IMR-90 (cell line): ENCODE measurements around the gene LRCH4. TPM values are rescaled to one million over a fixed set of nuclear protein-coding genes. Genes with fewer than 3 reads are reported as not detected.

Source experiments
- ATAC-seq: fragments of 200-7000 bp; cut with Tn5 transposase; 2 replicates; pipeline ENCODE4 v1.9.1; 2020; ENCODE audit warnings: low read depth, mild to moderate bottlenecking, moderate library complexity
- BruUV-seq: library from RNA; stranded (reverse); fragments of 400-500 nt; replicated peaks from 2 replicates; lab custom pipeline; 2021; lab: Mats Ljungman, UMichigan
- CTCF ChIA-PET: fragments of 300-600 bp; formaldehyde crosslinking; extraction: SDS; loops from one replicate; lab custom pipeline; 2021; ENCODE audit warnings: antibody characterized with exemption; lab: Yijun Ruan, JAX
- POLR2A ChIA-PET: fragments of 300-600 bp; sonication (Branson Sonifier 250); formaldehyde crosslinking; loops from one replicate; lab custom pipeline; 2022; ENCODE audit warnings: antibody characterized with exemption; ENCODE audit not compliant: unreplicated experiment; lab: Charles Lee
- DNase-seq: peaks from one replicate; pipeline ENCODE4 v3.0.0; 2013
- H2AFZ ChIP-seq: replicated peaks from 2 replicates; pipeline ENCODE3; 2013; ENCODE audit warnings: low read length, mild to moderate bottlenecking; ENCODE audit not compliant: poor library complexity
- H2AK5ac ChIP-seq: 2 replicates; pipeline ENCODE4 v1.6.1; 2013; ENCODE audit warnings: low read depth, low read length, inconsistent platforms
- H2AK9ac ChIP-seq: replicated peaks from 2 replicates; pipeline ENCODE3; 2013; ENCODE audit warnings: mild to moderate bottlenecking, low read depth, low read length, moderate library complexity; ENCODE audit not compliant: poor library complexity
- H2BK120ac ChIP-seq: 2 replicates; pipeline ENCODE4 v1.6.1; 2013; ENCODE audit warnings: low read depth, low read length, inconsistent platforms
- H2BK15ac ChIP-seq: 3 replicates; pipeline ENCODE4 v1.6.1; 2013; ENCODE audit warnings: low read depth, low read length, inconsistent platforms
- H2BK20ac ChIP-seq: 2 replicates; pipeline ENCODE4 v1.6.1; 2013; ENCODE audit warnings: low read depth, mild to moderate bottlenecking, inconsistent platforms, low read length, moderate library complexity
- H2BK5ac ChIP-seq: 2 replicates; pipeline ENCODE4 v1.6.1; 2013; ENCODE audit warnings: mild to moderate bottlenecking, low read depth, low read length, inconsistent platforms; ENCODE audit not compliant: poor library complexity, severe bottlenecking
- H3K14ac ChIP-seq: replicated peaks from 2 replicates; pipeline ENCODE4 v1.6.1; 2013; ENCODE audit warnings: low read depth, low read length, inconsistent platforms
- H3K18ac ChIP-seq: 2 replicates; pipeline ENCODE4 v1.6.1; 2013; ENCODE audit warnings: low read depth, low read length, control low read depth
- H3K23ac ChIP-seq: 2 replicates; pipeline ENCODE4 v1.6.1; 2013; ENCODE audit warnings: low read depth, low read length, inconsistent platforms
- H3K27ac ChIP-seq: 2 replicates; pipeline ENCODE4 v1.5.1; 2013; ENCODE audit warnings: mild to moderate bottlenecking, control low read depth, low read length; ENCODE audit not compliant: insufficient read depth
- H3K27me3 ChIP-seq: 2 replicates; pipeline ENCODE4 v1.6.1; 2013; ENCODE audit warnings: low read length; ENCODE audit not compliant: control insufficient read depth, insufficient read depth
- H3K36me3 ChIP-seq: 2 replicates; pipeline ENCODE4 v1.6.1; 2013; ENCODE audit warnings: low read length, mixed read lengths; ENCODE audit not compliant: control insufficient read depth, insufficient read depth
- H3K4ac ChIP-seq: 2 replicates; pipeline ENCODE4 v1.6.1; 2013; ENCODE audit warnings: low read depth, low read length, inconsistent platforms
- H3K4me1 ChIP-seq: 2 replicates; pipeline ENCODE4 v1.6.1; 2013; ENCODE audit warnings: low read length, mixed read lengths; ENCODE audit not compliant: control insufficient read depth, insufficient read depth
- H3K4me2 ChIP-seq: 2 replicates; pipeline ENCODE4 v1.6.1; 2013; ENCODE audit warnings: low read depth, mild to moderate bottlenecking, control low read depth, low read length, moderate library complexity
- H3K4me3 ChIP-seq: 2 replicates; pipeline ENCODE4 v1.5.1; 2013; ENCODE audit warnings: low read depth, mild to moderate bottlenecking, control low read depth, low read length, moderate library complexity; ENCODE audit not compliant: insufficient read depth
- H3K56ac ChIP-seq: 2 replicates; pipeline ENCODE4 v1.6.1; 2013; ENCODE audit warnings: low read length, inconsistent platforms; ENCODE audit not compliant: insufficient read depth; ENCODE audit errors: extremely low read depth
- H3K79me1 ChIP-seq, 2 experiments: 2 replicates each; pipeline ENCODE4 v1.6.1; 2013; ENCODE audit warnings: low read length in 2 of 2, inconsistent platforms in 1 of 2, low read depth in 1 of 2
- H3K9ac ChIP-seq: 2 replicates; pipeline ENCODE4 v1.6.1; 2013; ENCODE audit warnings: low read depth, low read length, control low read depth
- H3K9me1 ChIP-seq: 2 replicates; pipeline ENCODE4 v1.6.1; 2013; ENCODE audit warnings: low read length, inconsistent platforms; ENCODE audit not compliant: insufficient read depth
- H3K9me3 ChIP-seq: 2 replicates; pipeline ENCODE4 v1.6.1; 2013; ENCODE audit warnings: low read length; ENCODE audit not compliant: control insufficient read depth, insufficient read depth
- H4K20me1 ChIP-seq: 2 replicates; pipeline ENCODE4 v1.6.1; 2013; ENCODE audit warnings: low read length, inconsistent platforms; ENCODE audit not compliant: insufficient read depth
- H4K5ac ChIP-seq: 2 replicates; pipeline ENCODE4 v1.6.1; 2013; ENCODE audit warnings: mild to moderate bottlenecking, low read depth, low read length, control low read depth
- H4K8ac ChIP-seq, 2 experiments: 2 replicates each; pipeline ENCODE4 v1.6.1; 2013; ENCODE audit warnings: low read depth in 2 of 2, low read length in 2 of 2, control low read depth in 1 of 2, inconsistent platforms in 1 of 2
- H4K91ac ChIP-seq: 2 replicates; pipeline ENCODE4 v1.6.1; 2013; ENCODE audit warnings: low read depth, low read length, inconsistent platforms; ENCODE audit not compliant: insufficient read depth
- MAFK ChIP-seq: IDR thresholded peaks from 2 replicates; pipeline ENCODE4 v1.6.1; 2012; ENCODE audit warnings: low read depth, low read length, improper control_type of control experiment
- POLR2A ChIP-seq: IDR thresholded peaks from 2 replicates; pipeline ENCODE4 v1.6.1; 2012; ENCODE audit warnings: mild to moderate bottlenecking, low read depth, low read length
- RAD21 ChIP-seq: IDR thresholded peaks from 2 replicates; pipeline ENCODE4 v1.6.1; 2012; ENCODE audit warnings: low read length, improper control_type of control experiment
- RCOR1 ChIP-seq: IDR thresholded peaks from 2 replicates; pipeline ENCODE4 v1.6.1; 2012; ENCODE audit warnings: mild to moderate bottlenecking, low read length, improper control_type of control experiment; ENCODE audit not compliant: insufficient replicate concordance
- RFX5 ChIP-seq: IDR thresholded peaks from 2 replicates; pipeline ENCODE4 v1.8.0; 2012; ENCODE audit warnings: low read depth, mild to moderate bottlenecking, low read length, moderate library complexity
- WGBS, 2 experiments: methylation state at CpG; one replicate each; pipeline versions ENCODE4 v1.1.5 to v1.1.7; 2013; ENCODE audit warnings: missing lambda C conversion rate in 2 of 2; ENCODE audit not compliant: insufficient read length in 1 of 2; ENCODE audit errors: extremely low coverage in 2 of 2; 5-methylcytosine and 5-hydroxymethylcytosine counted together
- dilution Hi-C: fragments of 300-500 bp; cut with HindIII; formaldehyde crosslinking; loops from one replicate; pipeline ENCODE4 v1.14.3; 2018; ENCODE audit warnings: low sequenced_read_pairs; ENCODE audit not compliant: unreplicated experiment
- in situ Hi-C: fragments of 300-500 bp; cut with MboI; formaldehyde crosslinking; loops from 3 replicates; pipeline ENCODE4 v1.14.3; 2019; ENCODE audit warnings: low sequenced_read_pairs, inconsistent platforms, mixed read lengths
- intact Hi-C: fragments of 100-400 bp; cut with micrococcal nuclease; formaldehyde crosslinking; loops from 2 replicates; pipeline ENCODE4 v1.10.0; 2022
- polyA plus RNA-seq, 3 experiments: library from polyadenylated mRNA; depleted of rRNA; stranded (reverse); fragments of >200 nt; gene quantifications; 2 replicates each; pipeline ENCODE4 v1.2.3, GENCODE V29; 2012; ENCODE audit warnings: low replicate concordance in 1 of 3
- total RNA-seq: library from RNA; depleted of rRNA; stranded (reverse); fragments of >200 nt; gene quantifications from 2 replicates; pipeline ENCODE4 v1.2.3, GENCODE V29; 2012
- TF ChIP-seq, protein P1 (sequence below): fragments of 150-350 bp; IDR thresholded peaks from 2 replicates; pipeline ENCODE4 v1.6.1; 2016; ENCODE audit warnings: low read depth, mild to moderate bottlenecking, low read length, moderate library complexity, borderline replicate concordance
- TF ChIP-seq, protein P2 (sequence below): conservative IDR thresholded peaks from 2 replicates; pipeline ENCODE4 v1.5.1; 2012; ENCODE audit warnings: mild to moderate bottlenecking, low read depth, low read length, improper control_type of control experiment

LRCH4 gene
- total and polyA plus RNA-seq, 2 of the 4 experiments (the other 2 are of a cell fraction): 5.0 to 41.3 TPM

DNA sequence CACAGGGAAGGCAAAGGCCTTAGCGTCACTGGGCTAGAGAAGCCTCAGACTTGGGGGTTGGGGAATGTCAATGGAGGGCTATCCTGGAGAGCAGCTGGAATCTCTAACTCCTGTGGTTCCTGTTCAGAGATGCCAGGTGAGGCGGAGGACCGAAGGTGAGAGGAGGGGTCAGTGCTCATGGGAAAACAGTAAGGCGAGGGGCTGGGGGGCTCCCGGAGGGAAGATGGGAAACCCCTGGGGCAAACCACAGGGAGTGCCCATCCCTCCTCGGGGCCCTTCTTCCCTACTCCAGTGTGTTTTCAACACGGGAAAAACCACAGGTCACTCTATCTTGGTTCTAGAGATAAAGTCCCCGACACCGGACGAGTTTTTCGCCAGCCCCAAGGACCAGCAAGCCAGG is 3.3 kb downstream of the LRCH4 start (continued):
- TF ChIP-seq RCOR1: no peak

DNA sequence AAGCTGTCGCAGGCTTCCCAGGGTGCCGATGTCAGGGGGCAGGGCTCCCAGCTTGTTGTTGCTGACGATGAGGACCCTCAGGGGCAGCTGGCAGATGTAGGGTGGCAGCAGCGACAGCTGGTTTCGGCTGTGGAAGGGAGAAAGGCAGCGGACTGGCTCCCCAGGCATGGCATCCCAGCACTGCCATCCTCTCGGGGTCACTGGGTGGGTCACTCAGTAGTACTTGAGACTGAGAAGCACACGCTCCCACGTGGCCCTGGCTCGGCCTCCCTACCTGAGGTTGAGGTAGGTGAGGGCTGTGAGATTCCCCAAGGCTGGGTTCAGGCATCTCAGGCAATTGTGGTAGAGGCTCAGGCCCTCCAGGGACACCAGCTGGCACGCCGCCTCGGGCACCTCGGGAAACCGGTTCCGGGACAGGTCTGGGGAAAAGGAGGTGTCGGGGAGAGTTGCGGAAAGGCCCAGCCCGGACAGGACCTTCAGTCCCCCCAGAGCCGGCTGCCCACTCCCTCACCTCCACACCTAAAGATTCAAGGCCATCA is 3.8 kb downstream of the LRCH4 start:
- no peak overlapping the region for H2BK15ac ChIP-seq
- H4K91ac ChIP-seq: no peak overlapping the region
- H3K23ac ChIP-seq: peak overlapping the region; percentile 8; the same call in 1 of the 2 replicates
- H3K9ac ChIP-seq: no peak overlapping the region
- no peaks in the 10 kb centered on the region for H3K27me3 ChIP-seq
- H4K5ac ChIP-seq: no peak overlapping the region
- peak overlapping the region; percentile 7; the same call in 1 of the 2 replicates for H3K27ac ChIP-seq
- H2BK120ac ChIP-seq: no peak overlapping the region
- H2BK20ac ChIP-seq: no peak overlapping the region
- H3K14ac ChIP-seq: no peak overlapping the region
- no peak for ATAC-seq
- no peak overlapping the region for H3K56ac ChIP-seq
- H3K9me1 ChIP-seq: peaks cover 5% of the 10 kb centered on the region
- H3K18ac ChIP-seq: no peak overlapping the region
- no TSS peak for BruUV-seq
- CTCF ChIA-PET: no interaction called here
- peaks cover 39% of the 10 kb centered on the region for H4K20me1 ChIP-seq
- DNase-seq: no peak
- TF ChIP-seq RAD21 (no peak), RFX5 (no peak), POLR2A (no peak), RCOR1 (no peak), MAFK (no peak)
- TF ChIP-seq, protein P1, sequence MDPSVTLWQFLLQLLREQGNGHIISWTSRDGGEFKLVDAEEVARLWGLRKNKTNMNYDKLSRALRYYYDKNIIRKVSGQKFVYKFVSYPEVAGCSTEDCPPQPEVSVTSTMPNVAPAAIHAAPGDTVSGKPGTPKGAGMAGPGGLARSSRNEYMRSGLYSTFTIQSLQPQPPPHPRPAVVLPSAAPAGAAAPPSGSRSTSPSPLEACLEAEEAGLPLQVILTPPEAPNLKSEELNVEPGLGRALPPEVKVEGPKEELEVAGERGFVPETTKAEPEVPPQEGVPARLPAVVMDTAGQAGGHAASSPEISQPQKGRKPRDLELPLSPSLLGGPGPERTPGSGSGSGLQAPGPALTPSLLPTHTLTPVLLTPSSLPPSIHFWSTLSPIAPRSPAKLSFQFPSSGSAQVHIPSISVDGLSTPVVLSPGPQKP: no peak
- TF ChIP-seq, protein P2, sequence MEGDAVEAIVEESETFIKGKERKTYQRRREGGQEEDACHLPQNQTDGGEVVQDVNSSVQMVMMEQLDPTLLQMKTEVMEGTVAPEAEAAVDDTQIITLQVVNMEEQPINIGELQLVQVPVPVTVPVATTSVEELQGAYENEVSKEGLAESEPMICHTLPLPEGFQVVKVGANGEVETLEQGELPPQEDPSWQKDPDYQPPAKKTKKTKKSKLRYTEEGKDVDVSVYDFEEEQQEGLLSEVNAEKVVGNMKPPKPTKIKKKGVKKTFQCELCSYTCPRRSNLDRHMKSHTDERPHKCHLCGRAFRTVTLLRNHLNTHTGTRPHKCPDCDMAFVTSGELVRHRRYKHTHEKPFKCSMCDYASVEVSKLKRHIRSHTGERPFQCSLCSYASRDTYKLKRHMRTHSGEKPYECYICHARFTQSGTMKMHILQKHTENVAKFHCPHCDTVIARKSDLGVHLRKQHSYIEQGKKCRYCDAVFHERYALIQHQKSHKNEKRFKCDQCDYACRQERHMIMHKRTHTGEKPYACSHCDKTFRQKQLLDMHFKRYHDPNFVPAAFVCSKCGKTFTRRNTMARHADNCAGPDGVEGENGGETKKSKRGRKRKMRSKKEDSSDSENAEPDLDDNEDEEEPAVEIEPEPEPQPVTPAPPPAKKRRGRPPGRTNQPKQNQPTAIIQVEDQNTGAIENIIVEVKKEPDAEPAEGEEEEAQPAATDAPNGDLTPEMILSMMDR: no peak
- H2BK5ac ChIP-seq: no peak overlapping the region
- H3K79me1 ChIP-seq: peaks cover 17 to 70% of the 10 kb centered on the region in 2 experiments
- H3K36me3 ChIP-seq: peaks cover 50% of the 10 kb centered on the region
- H4K8ac ChIP-seq: no peak overlapping the region
- POLR2A ChIA-PET: interaction anchor here (0.6 kb wide), 1 partner anchor 130 kb away, joined by 4 read pairs; no protein-coding TSS in a partner anchor
- no peaks in the 10 kb centered on the region for H3K9me3 ChIP-seq
- H3K4ac ChIP-seq: no peak overlapping the region
- dilution Hi-C loops (no loop called here), in situ Hi-C loops (loop anchor here (25.0 kb wide), 1 partner anchor 280 kb away; the partner anchor contains the start of genes SLC12A9 and TRIP6), intact Hi-C loops (loop anchor here (10.0 kb wide), 1 partner anchor 253 kb away; no protein-coding TSS in a partner anchor)
- H3K4me2 ChIP-seq: no peak overlapping the region
- no peak overlapping the region for H2AFZ ChIP-seq
- H3K4me3 ChIP-seq: no peak overlapping the region
- H2AK9ac ChIP-seq: no peak overlapping the region
- H3K4me1 ChIP-seq: peaks cover 12% of the 10 kb centered on the region
- 87% methylated on average over 4 of the region's 20 CpGs; no CpG with 5 or more reads in 1 of the 2 experiments for WGBS, 2 experiments
- no peak overlapping the region for H2AK5ac ChIP-seq
